Neural crest cell (in vitro differentiated cells): Measurements from ENCODE around the gene LRRC72. TPM values are rescaled to one million over a fixed set of nuclear protein-coding genes. Genes with fewer than 3 reads are reported as not detected.

Experiments
- DNase-seq: peaks from one replicate; pipeline ENCODE4 v3.0.0; 2021; ENCODE audit warnings: low read depth, mixed read lengths, low spot score
- H3K27ac Mint-ChIP-seq: one replicate; pipeline ENCODE4 v1.8.0; 2021; ENCODE audit warnings: mild to moderate bottlenecking, mixed read lengths; ENCODE audit not compliant: unreplicated experiment
- H3K27me3 Mint-ChIP-seq: 2 replicates; pipeline ENCODE4 v1.8.0; 2021; ENCODE audit warnings: low read depth, mild to moderate bottlenecking, mixed read lengths
- H3K36me3 Mint-ChIP-seq: 2 replicates; pipeline ENCODE4 v1.8.0; 2021; ENCODE audit warnings: low read depth, mild to moderate bottlenecking, mixed read lengths
- H3K4me1 Mint-ChIP-seq: 2 replicates; pipeline ENCODE4 v1.8.0; 2021; ENCODE audit warnings: mixed read lengths
- H3K4me3 Mint-ChIP-seq: one replicate; pipeline ENCODE4 v1.8.0; 2021; ENCODE audit warnings: mild to moderate bottlenecking, mixed read lengths
- H3K9me3 Mint-ChIP-seq: 2 replicates; pipeline ENCODE4 v1.8.0; 2021; ENCODE audit warnings: mixed read lengths
- CTCF ChIP-seq: fragments of 200-600 bp; sonication (generic); conservative IDR thresholded peaks from 2 replicates; pipeline ENCODE4 v1.5.0; 2021; ENCODE audit warnings: antibody characterized with exemption, mild to moderate bottlenecking
- total RNA-seq: library from RNA; stranded (reverse); gene quantifications from 2 replicates; pipeline ENCODE4 v1.2.1, GENCODE V29; 2021

The LRRC72 gene
- total RNA-seq, 1 donor from 2014 or later, result not detected

GRCh38 chr7:16609842-16610450 lies 83.3 kb downstream of the LRRC72 start:
- Mint-ChIP-seq H3K27me3 (no peaks in the 10 kb centered on the region), H3K27ac (no peak overlapping the region), H3K9me3 (no peaks in the 10 kb centered on the region), H3K4me1 (peaks cover 3% of the 10 kb centered on the region), H3K4me3 (no peak overlapping the region), H3K36me3 (peaks cover 6% of the 10 kb centered on the region)
- no peak for TF ChIP-seq CTCF
- no peak for DNase-seq

- Mint-ChIP-seq H3K4me1 (peaks cover 11% of the 10 kb centered on the region), H3K27me3 (no peaks in the 10 kb centered on the region), H3K27ac (no peak overlapping the region), H3K9me3 (no peaks in the 10 kb centered on the region), H3K36me3 (peaks cover 9% of the 10 kb centered on the region), H3K4me3 (no peak overlapping the region)
- no peak for DNase-seq
- TF ChIP-seq CTCF, result no peak
Measured at GRCh38 chr7:16611711-16612110, 85.1 kb downstream of the LRRC72 start.

GRCh38 chr7:16615228-16615627 lies 88.6 kb downstream of the LRRC72 start:
- Mint-ChIP-seq H3K27me3 (no peaks in the 10 kb centered on the region), H3K36me3 (peaks cover 14% of the 10 kb centered on the region), H3K27ac (no peak overlapping the region), H3K4me3 (no peak overlapping the region), H3K9me3 (no peaks in the 10 kb centered on the region), H3K4me1 (peaks cover 11% of the 10 kb centered on the region)
- no peak for DNase-seq
- no peak for TF ChIP-seq CTCF

GRCh38 chr7:16616122-16616521 lies 89.5 kb downstream of the LRRC72 start:
- Mint-ChIP-seq H3K4me3 (no peak overlapping the region), H3K9me3 (no peaks in the 10 kb centered on the region), H3K4me1 (peaks cover 11% of the 10 kb centered on the region), H3K27ac (no peak overlapping the region), H3K27me3 (no peaks in the 10 kb centered on the region), H3K36me3 (peaks cover 16% of the 10 kb centered on the region)
- TF ChIP-seq CTCF, result no peak
- DNase-seq, result no peak

- no peaks in the 10 kb centered on the region for H3K27me3 Mint-ChIP-seq
- DNase-seq, result no peak
- no peak overlapping the region for H3K27ac Mint-ChIP-seq
- peaks cover 11% of the 10 kb centered on the region for H3K4me1 Mint-ChIP-seq
- TF ChIP-seq CTCF, result no peak
- H3K9me3 Mint-ChIP-seq, result no peaks in the 10 kb centered on the region
- H3K36me3 Mint-ChIP-seq, result peaks cover 19% of the 10 kb centered on the region
- H3K4me3 Mint-ChIP-seq, result no peak overlapping the region
Measured at GRCh38 chr7:16616542-16616941, 89.9 kb downstream of the LRRC72 start.
